Posterior vena cava (tissue), 2 donors: ENCODE results near the gene LY86. TPM values are rescaled to one million over a fixed set of nuclear protein-coding genes. Genes with fewer than 3 reads are reported as not detected.
A peak's percentile ranks its signal among the peaks of the same experiment; 100 is the strongest.

Experiments
- DNase-seq: peaks from one replicate; pipeline ENCODE4 v3.0.0-alpha.2; 2020; ENCODE audit warnings: low spot score
- intact Hi-C, 2 donors: fragments of 100-400 bp; cut with DNase I; formaldehyde crosslinking; loops; one replicate each; pipeline versions ENCODE4 v1.14.1 to v1.14.2; 2022 to 2023
- long read RNA-seq, 2 donors: library from polyadenylated mRNA; unstranded; transcript quantifications; one replicate each; pipeline ENCODE4 v2.0.0, GENCODE V29; 2020 to 2021
- total RNA-seq, 2 donors: library from RNA; stranded (reverse); fragmentation: NEBNext Ultra II Directional; extraction: Animal tissue kit (Norgen Biotek cat#: 25700); gene quantifications; one replicate each; pipeline ENCODE4 v1.2.1, GENCODE V29; 2021
- donor health status: DM: yes; HTN: yes; CAD: no.
- donor health status: DM: yes; HTN: yes; CAD: no.

Gene LY86
- 1 to 10 TPM; 1.5 to 7.4 TPM for total RNA-seq
- long read RNA-seq, donor 1: 0 reads
- long read RNA-seq, donor 2, partial matches to known transcripts: 0 of 1 reads
- long read RNA-seq, donor 2, other reads (novel, unspliced or antisense): 0 of 1 reads

- intact Hi-C loops: no loop called here
- no peak for DNase-seq
Measured at GRCh38 chr6:6588064-6588923, at the start of gene LY86. Gene LY86 (plus strand): TSS chr6:6588720. CDS start chr6:6588735, 15 bp downstream.

- no peak for DNase-seq
- intact Hi-C loops: loop anchor here in 1 of 2 donors (5.0 kb wide), 1 partner anchor 1057 kb away; no protein-coding TSS in a partner anchor
Measured at GRCh38 chr6:6539036-6539435, 49.5 kb upstream of the LY86 start.

DNA sequence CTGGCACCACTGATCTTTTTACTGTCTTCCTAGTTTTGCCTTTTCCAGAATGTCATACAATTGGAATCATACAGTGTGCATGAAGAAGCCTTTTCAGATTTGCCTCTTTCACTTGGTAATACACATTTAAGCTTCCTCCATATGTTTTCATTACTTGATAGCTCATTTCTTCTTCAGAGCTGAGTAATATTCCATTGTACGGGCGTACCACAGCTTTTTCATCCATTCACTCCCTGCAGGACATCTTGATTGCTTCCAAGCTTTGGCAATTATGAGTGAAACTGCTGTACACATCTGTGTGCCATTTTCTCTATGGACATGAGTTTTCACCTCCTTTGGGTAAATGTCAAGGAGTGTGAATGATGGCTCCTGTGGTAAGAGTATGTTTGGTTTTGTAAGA, 46.2 kb upstream of the LY86 start:
- intact Hi-C loops: loop anchor here (10.0 kb wide), 2 partner anchors 488 to 1398 kb away; no protein-coding TSS in a partner anchor
- DNase-seq: no peak

DNA sequence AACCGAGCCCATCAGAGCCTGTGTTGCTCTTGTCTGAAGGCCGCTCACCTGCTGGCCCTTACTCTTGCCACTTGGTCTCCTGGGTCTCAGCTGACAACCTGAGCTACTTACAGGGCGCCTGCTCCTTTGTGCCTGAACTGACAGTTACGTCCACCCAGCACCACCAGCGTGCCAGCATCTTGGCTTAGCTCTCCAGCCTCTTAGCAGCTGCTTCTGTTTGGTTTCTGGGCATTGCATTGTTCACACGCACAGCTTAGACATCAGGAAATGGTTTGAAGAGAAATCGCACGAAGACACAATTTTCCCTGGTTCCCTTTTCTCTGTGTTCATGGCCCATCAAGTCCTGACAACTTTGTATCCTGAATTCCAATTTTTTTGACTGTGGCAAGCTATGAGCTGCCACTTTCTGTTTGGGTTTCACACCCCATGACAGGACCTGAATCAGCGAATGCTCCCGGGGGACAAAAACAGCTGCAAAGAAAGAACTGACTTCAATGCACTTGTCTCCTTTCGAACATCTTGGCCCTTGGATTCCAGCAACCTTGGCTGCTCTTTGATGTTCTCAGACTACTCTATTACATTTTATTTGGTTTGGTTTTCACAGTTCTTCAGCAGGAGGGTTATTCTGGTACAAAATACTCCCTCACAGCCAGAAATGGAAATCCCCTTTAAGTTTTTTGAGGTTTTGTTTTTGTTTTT, 45.2 kb upstream of the LY86 start:
- intact Hi-C loops: loop anchor here (10.0 kb wide), 2 partner anchors 489 to 1399 kb away; no protein-coding TSS in a partner anchor
- no peak for DNase-seq

- intact Hi-C loops: loop anchor here (10.0 kb wide), 2 partner anchors 491 to 1401 kb away; no protein-coding TSS in a partner anchor
- DNase-seq: no peak
Measured at GRCh38 chr6:6545616-6546317, 42.8 kb upstream of the LY86 start.

DNA sequence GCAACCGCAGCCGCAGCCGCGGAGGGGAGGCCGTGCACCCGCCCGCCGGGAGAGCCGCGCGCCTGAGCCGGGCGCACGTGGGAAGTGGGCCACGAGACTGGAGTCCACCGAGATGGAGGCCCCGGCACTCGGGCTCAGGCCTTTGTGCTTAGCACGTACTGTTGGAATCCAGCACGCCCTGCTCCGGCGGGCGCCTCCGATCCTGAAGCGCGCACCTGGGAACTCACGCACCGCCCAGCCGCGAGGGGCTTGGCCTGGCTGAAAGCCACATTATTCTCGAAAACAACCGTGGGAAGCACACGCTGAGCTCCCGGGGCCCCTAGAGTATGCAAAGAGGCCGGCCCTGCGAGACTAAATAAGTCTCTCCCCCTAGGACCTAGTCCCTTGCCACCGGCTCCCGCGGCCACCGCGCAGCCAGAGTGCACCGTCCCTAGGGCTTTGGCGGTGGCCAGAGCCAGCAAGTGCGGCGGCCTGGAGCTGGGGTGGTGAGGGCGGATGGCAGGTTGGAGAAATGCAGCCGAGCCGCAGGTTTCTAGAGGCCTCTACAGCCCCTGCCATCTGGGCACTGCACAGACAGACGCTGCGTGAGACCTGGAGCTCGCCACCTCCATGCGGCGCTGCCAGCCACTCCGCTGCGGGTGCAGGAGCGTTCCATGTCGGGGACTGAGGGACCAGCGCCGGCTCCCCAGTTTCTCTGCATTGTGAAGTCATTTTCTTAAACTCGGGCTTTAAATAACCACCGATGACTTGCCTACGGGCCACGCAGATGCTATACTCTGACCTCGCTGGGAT, 42.0 kb upstream of the LY86 start:
- intact Hi-C loops: loop anchor here (10.0 kb wide), 2 partner anchors 492 to 1402 kb away; no protein-coding TSS in a partner anchor
- DNase-seq: peak; percentile 83

- peak; percentile 95 for DNase-seq
- intact Hi-C loops: loop anchor here (10.0 kb wide), 2 partner anchors 492 to 1402 kb away; no protein-coding TSS in a partner anchor
Measured at GRCh38 chr6:6547110-6547879, 41.2 kb upstream of the LY86 start.

GRCh38 chr6:6556161-6556737, 32.3 kb upstream of the LY86 start:
- no peak for DNase-seq
- intact Hi-C loops: loop anchor here in 1 of 2 donors (5.0 kb wide), 1 partner anchor 1801 kb away; no protein-coding TSS in a partner anchor

DNA sequence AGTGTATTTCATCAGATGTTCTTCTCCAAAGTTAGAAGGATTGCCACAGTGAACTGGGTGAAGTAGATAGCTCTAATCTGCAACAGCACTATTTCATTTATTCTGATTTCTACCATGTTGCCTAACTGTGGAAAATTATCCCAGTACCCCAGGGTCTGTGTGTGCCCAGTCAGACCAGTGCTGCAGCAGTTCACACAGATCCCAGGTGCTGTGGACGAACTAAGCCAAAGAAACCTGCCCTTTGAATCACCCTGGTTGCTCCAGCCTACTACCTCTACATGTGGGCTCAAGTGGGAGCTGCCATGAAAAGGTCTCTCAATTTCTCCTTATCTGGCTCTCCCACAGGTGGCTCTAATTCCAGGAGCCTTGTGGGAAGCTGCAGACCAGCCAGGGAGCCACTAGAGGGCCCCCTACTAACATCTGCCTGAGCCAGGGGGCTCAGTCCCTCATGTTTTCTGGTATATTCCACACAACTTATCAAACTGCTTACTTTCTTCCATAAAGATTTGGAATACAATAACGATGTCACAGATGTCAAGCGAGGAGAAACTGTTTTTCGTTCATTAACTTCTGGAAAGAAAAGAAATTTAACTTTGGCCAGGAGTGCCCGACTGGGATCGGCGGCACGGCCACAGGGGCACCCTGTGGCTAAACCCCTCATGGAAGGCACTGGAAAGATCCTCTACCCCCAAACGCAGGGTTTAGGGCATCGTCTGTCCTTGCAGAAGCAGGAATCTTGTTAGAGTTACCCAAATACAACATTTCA, 31.6 kb upstream of the LY86 start:
- intact Hi-C loops: loop anchor here in 1 of 2 donors (5.0 kb wide), 1 partner anchor 1800 kb away; no protein-coding TSS in a partner anchor
- no peak for DNase-seq

DNA sequence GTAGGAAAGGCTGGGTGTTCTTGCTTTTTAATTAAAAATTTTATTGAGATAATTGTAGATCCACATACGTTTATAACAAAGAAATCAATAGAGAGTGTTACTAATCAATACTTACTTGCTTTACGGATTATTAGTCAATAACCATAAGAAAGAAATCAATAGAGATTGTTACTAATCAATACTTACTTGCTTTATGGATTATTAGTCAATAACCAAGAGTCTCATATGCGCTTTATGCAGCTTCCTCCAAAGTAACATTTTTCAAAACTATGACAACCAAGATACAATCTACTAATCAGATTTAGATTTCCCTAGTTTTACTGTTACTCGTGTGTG, 31.0 kb upstream of the LY86 start:
- no peak for DNase-seq
- intact Hi-C loops: loop anchor here in 1 of 2 donors (5.0 kb wide), 1 partner anchor 1800 kb away; no protein-coding TSS in a partner anchor

DNA sequence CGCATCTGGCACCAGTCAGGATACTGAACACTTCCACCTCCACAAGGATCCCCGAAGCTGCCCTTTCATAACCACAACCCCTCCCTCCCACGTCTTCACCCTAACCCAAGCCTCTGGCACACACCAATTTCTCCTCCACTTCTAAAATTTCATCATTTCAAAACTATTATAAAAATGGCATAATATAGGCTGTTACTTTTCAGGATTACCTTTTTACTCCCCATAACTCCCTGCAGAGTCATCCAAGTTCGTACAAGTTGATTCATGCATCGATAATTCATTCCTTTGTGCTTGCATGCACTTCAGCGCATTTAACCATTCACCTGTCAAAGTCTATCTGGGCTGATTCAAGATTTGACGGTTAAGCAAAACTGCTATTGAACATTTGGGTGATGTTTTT, 30.6 kb upstream of the LY86 start:
- intact Hi-C loops: loop anchor here in 1 of 2 donors (5.0 kb wide), 1 partner anchor 1799 kb away; no protein-coding TSS in a partner anchor
- no peak for DNase-seq

DNA sequence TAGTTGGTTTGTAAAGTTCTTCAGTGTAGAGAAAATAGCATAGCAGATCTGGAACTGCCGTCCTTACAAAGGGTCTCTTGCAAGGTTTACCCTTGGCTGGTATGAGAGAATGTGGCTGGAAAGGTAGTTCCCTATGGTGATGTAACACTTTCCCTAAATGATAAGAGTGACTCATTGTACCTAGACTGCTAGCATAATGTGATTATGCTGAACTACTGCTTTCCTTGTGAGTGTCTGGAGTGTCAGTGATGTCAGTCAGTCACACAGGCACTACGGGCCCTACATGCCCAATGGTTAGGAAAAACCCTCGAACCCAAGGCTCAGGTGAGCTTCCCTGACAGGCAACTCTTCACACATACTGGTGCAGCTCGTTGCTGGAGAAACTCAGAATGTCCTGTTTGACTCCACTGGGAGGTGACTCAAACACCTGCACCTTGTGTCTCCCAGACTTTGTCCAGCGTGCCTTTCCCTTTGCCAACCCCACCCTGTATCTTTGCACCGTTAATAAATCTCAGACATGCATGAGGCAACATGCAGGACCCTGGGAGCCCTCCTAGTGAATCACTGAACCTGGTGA, 28.4 kb upstream of the LY86 start:
- DNase-seq: no peak
- intact Hi-C loops: loop anchor here in 1 of 2 donors (5.0 kb wide), 1 partner anchor 1797 kb away; no protein-coding TSS in a partner anchor

GRCh38 chr6:6560909-6561308, 27.6 kb upstream of the LY86 start:
- intact Hi-C loops: no loop called here
- DNase-seq: no peak

- no peak for DNase-seq
- intact Hi-C loops: no loop called here
Measured at GRCh38 chr6:6564154-6564553, 24.4 kb upstream of the LY86 start.

DNA sequence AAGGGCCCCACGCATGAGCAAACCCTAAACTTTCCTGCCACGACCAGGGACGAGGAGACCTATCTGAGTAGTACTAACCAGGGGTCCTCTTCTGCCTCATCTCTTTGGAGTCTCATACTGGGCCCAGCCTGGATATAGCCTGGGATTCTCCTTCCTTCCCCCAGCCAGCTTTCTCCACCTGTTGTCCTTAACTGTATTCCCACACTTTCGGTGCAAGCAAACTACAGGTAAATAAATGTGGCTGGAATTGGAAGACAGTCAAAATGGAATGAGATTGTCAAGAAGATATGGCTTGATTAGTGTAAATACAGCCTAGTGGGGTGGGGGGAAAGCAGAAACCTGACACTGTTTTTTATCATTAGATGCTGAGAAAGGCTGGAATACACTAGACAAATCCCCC, 23.5 kb upstream of the LY86 start:
- DNase-seq: no peak
- intact Hi-C loops: no loop called here

DNA sequence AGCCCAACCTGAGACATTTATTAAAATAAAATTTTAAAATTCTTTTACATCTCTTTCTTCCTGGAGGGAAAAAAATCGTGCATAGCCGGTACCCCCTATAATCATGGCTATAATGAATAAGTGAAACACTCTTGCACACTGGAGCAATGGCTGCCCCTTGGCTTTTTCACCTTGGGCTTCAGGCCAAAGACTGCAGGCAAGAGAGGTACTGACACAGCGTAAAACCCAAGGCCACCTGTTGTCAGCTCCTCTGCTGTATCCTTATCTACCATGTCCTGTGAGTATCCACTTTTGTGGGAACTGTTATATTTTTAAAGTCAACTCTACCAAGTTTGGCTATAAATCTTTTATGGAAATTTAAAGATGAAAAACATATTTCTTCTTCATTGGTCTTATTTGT, 23.0 kb upstream of the LY86 start:
- DNase-seq: no peak
- intact Hi-C loops: no loop called here
